ENCODE measurements around the gene STMN1. TPM values are rescaled to one million over a fixed set of nuclear protein-coding genes. Genes with fewer than 3 reads are reported as not detected.

The STMN1 gene
- total and polyA plus RNA-seq, 2 of the 8 experiments (the other 6 are each of a cell fraction or from before 2014, with no cell fraction given): 116 to 564 TPM

DNA sequence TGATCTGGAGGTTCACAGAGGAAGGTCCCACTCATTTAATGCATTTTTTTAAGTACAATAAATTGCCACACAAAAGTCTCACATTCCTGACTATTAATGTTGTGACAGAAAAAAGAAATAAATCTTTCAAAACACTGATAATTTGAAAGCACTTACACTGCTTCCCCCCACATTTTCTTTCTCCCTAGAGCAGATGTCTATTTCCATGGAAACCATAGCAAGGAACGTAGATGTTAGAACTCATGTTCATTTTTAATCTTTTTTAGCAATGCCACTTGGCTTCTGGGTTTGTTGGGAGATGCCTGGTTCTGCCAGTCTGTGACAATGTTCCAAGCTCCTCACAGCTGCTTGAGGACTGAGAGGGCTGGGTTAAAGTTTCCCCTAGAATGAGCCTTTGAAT lies 1.9 kb upstream of the STMN1 start:
- Histone ChIP-seq H3K79me1 (ENCODE audit: low read depth, low read length) (no peaks in the 10 kb centered on the region), H3K23me2 (ENCODE audit: low read depth, low read length) (peaks cover 8% of the 10 kb centered on the region; the same call in 1 of the 2 replicates), H2BK20ac (ENCODE audit: low read length) (no peak overlapping the region), H3K56ac (replicated peaks; ENCODE audit: insufficient read length, low read depth, low read length) (no peak overlapping the region), H2BK5ac (ENCODE audit: low read depth, low read length) (no peak overlapping the region), H3K36me3 (ENCODE audit: control insufficient read depth in 2 of 4, insufficient read depth in 4 of 4, low read length in 3 of 4) (peaks cover 4 to 7% (median 4%) of the 10 kb centered on the region in 4 experiments; a peak in 5 of 8 replicates), H3K9ac (replicated peaks in 1 of 4; ENCODE audit: extremely low read depth in 1 of 4, low read depth in 3 of 4, low read length in 3 of 4) (no peak overlapping the region), H3K4me2 (ENCODE audit: insufficient read depth in 1 of 2, low read depth in 2 of 2, low read length in 2 of 2) (no peak overlapping the region), H2AFZ (ENCODE audit: low read length) (no peak overlapping the region), H2BK12ac (ENCODE audit: low read depth, low read length) (no peak overlapping the region), H3K27me3 (replicated peaks in 1 of 4; ENCODE audit: control insufficient read depth in 3 of 4, extremely low read depth in 1 of 4, insufficient read depth in 3 of 4, low read length in 3 of 4) (no peaks in the 10 kb centered on the region), H3K27ac (ENCODE audit: low read depth, low read length) (no peak overlapping the region), H4K5ac (ENCODE audit: insufficient read length, low read depth, low read length) (no peak overlapping the region), H2BK15ac (ENCODE audit: low read length) (no peak overlapping the region), H4K20me1 (replicated peaks in 1 of 2; ENCODE audit: control insufficient read depth in 1 of 2, insufficient read depth in 2 of 2, low read length in 2 of 2) (peaks cover 0 to 4% of the 10 kb centered on the region in 2 experiments), H4K91ac (replicated peaks; ENCODE audit: insufficient read length, low read length) (no peak overlapping the region), H2AK5ac (ENCODE audit: low read depth, low read length) (no peak overlapping the region), H3K4ac (replicated peaks; ENCODE audit: insufficient read length, low read depth, low read length) (no peak overlapping the region), H3K18ac (ENCODE audit: extremely low read depth, low read length) (no peak overlapping the region), H4K8ac (ENCODE audit: extremely low read depth, insufficient read depth, low read length) (no peak overlapping the region), H3K14ac (ENCODE audit: insufficient read length) (no peak overlapping the region), H2BK120ac (replicated peaks; ENCODE audit: low read depth, low read length) (no peak overlapping the region), H3K4me1 (replicated peaks in 1 of 4; ENCODE audit: control insufficient read depth in 3 of 4, insufficient read depth in 4 of 4, low read length in 3 of 4) (peaks cover 5 to 9% (median 8%) of the 10 kb centered on the region in 4 experiments; a peak in 6 of 7 replicates), H3K23ac (ENCODE audit: insufficient read length) (no peak overlapping the region), H3K79me2 (ENCODE audit: control insufficient read depth in 1 of 2, insufficient read depth in 2 of 2, low read length in 2 of 2) (peaks cover 15 to 22% of the 10 kb centered on the region in 2 experiments), H3K4me3 (ENCODE audit: extremely low read depth in 1 of 4, insufficient read depth in 2 of 4, low read depth in 3 of 4, low read length in 4 of 4) (no peak overlapping the region), H3K9me3 (ENCODE audit: insufficient read depth in 2 of 2, low read depth in 1 of 2, low read length in 1 of 2) (no peaks in the 10 kb centered on the region)
- DNase-seq (ENCODE audit: low read depth in 1 of 2, low spot score in 2 of 2) (no peak), FAIRE-seq (no peak)
- ChIA-PET CTCF (ENCODE audit: partially characterized antibody) (interaction anchor here (0.8 to 16.4 kb wide), 7 partner anchors 8 to 102 kb away, joined by 3 to 330 read pairs (median 6); partner anchors contain the start of gene PAFAH2), POLR2A (ENCODE audit: partially characterized antibody) (interaction anchor here (0.5 to 6.4 kb wide), 5 partner anchors 9 to 89 kb away, joined by 3 to 51 read pairs (median 6); partner anchors contain the start of gene PAFAH2)
- 85% methylated on average over 1 of the region's 1 CpG; no CpG with 5 or more reads in 1 of the 2 experiments for WGBS, 2 experiments (ENCODE audit: extremely low coverage in 1 of 2, insufficient coverage in 1 of 2, insufficient read length in 1 of 2, insufficient replicate concordance in 2 of 2, low coverage in 1 of 2, low lambda C conversion rate in 2 of 2, missing lambda C conversion rate in 1 of 2)
- TF ChIP-seq CEBPB (IDR thresholded peaks at IDR 0.05; ENCODE audit: low read depth, low read length): no peak
- no peak for TF ChIP-seq NANOG (IDR thresholded peaks at IDR 0.05; ENCODE audit: insufficient read depth, low read depth, low read length, poor library complexity, severe bottlenecking)
- TF ChIP-seq CHD2 (IDR thresholded peaks at IDR 0.05; ENCODE audit: low read length): no peak
- TF ChIP-seq POLR2AphosphoS5 (IDR thresholded peaks at IDR 0.05; ENCODE audit: low read depth, low read length): no peak
- no peak for TF ChIP-seq CREB1 (IDR thresholded peaks at IDR 0.05)
- no peak for TF ChIP-seq CHD1 (IDR thresholded peaks at IDR 0.05; ENCODE audit: low read depth, low read length)
- TF ChIP-seq HDAC6 (IDR thresholded peaks at IDR 0.05; ENCODE audit: low read depth, low read length): no peak
- TF ChIP-seq TCF12 (IDR thresholded peaks at IDR 0.05; ENCODE audit: low read depth, low read length): no peak
- TF ChIP-seq, protein P1, sequence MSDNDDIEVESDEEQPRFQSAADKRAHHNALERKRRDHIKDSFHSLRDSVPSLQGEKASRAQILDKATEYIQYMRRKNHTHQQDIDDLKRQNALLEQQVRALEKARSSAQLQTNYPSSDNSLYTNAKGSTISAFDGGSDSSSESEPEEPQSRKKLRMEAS (IDR thresholded peaks at IDR 0.05): no peak
- TF ChIP-seq EP300 (IDR thresholded peaks at IDR 0.05; ENCODE audit: borderline replicate concordance in 1 of 2, low read depth in 2 of 2, low read length in 2 of 2): no peak
- TF ChIP-seq SRF (IDR thresholded peaks at IDR 0.05; ENCODE audit: low read depth, low read length): no peak
- TF ChIP-seq TEAD4 (IDR thresholded peaks at IDR 0.05; ENCODE audit: low read depth, low read length): no peak
- no peak for TF ChIP-seq JUN (IDR thresholded peaks at IDR 0.05; ENCODE audit: low read depth, low read length)
- TF ChIP-seq JUND (IDR thresholded peaks at IDR 0.05; ENCODE audit: low read length): no peak
- TF ChIP-seq CBX8 (IDR thresholded peaks at IDR 0.05; ENCODE audit: borderline replicate concordance, low read depth, low read length): no peak

Data from H1 (cell line).